Muscle of leg (tissue), 11 donors: ENCODE measurements around the gene CALN1. TPM values are rescaled to one million over a fixed set of nuclear protein-coding genes. Genes with fewer than 3 reads are reported as not detected.

Experiments
- DNase-seq: peaks from one replicate; pipeline ENCODE4 v3.0.0; 2013
- H3K27ac ChIP-seq: one replicate; pipeline ENCODE4 v1.5.1; 2013; ENCODE audit warnings: mild to moderate bottlenecking, low read length, control low read depth
- H3K27me3 ChIP-seq: one replicate; pipeline ENCODE4 v1.6.1; 2013; ENCODE audit warnings: low read length; ENCODE audit not compliant: control insufficient read depth, insufficient read depth
- H3K36me3 ChIP-seq: one replicate; pipeline ENCODE4 v1.6.1; 2013; ENCODE audit warnings: low read length; ENCODE audit not compliant: control insufficient read depth, insufficient read depth
- H3K4me1 ChIP-seq: one replicate; pipeline ENCODE4 v1.6.1; 2013; ENCODE audit warnings: low read length; ENCODE audit not compliant: control insufficient read depth, insufficient read depth
- H3K4me3 ChIP-seq: one replicate; pipeline ENCODE4 v1.5.1; 2013; ENCODE audit warnings: low read length, control low read depth
- H3K9me3 ChIP-seq: replicated peaks from 2 replicates; pipeline ENCODE4 v1.6.1; 2013; ENCODE audit warnings: low read depth, low read length; ENCODE audit not compliant: control insufficient read depth
- WGBS: methylation state at CpG from one replicate; pipeline ENCODE4 v1.1.5; 2013; ENCODE audit warnings: missing lambda C conversion rate; ENCODE audit not compliant: insufficient coverage; 5-methylcytosine and 5-hydroxymethylcytosine counted together
- polyA plus RNA-seq, 8 donors: library from polyadenylated mRNA; unstranded; fragments of 120-200 nt; gene quantifications; one replicate each; pipeline versions ENCODE4 v1.2.1 to v1.2.3, GENCODE V29; 2013; ENCODE audit warnings: inconsistent platforms in 1 of 8, low replicate concordance in 1 of 8; ENCODE audit not compliant: insufficient read length in 8 of 8, insufficient read depth in 1 of 8
- total RNA-seq: library from RNA; stranded (reverse); fragments of 120-200 nt; gene quantifications from one replicate; pipeline ENCODE4 v1.2.4, GENCODE V29; 2013

CALN1 gene
- total and polyA plus RNA-seq, 9 donors: 0.65 to 2.3 (median 1.0) TPM

- no peaks in the 10 kb centered on the region for H3K27me3 ChIP-seq
- H3K4me1 ChIP-seq: no peaks in the 10 kb centered on the region
- H3K9me3 ChIP-seq: no peaks in the 10 kb centered on the region
Observed at GRCh38 chr7:72063330-72063729, 348.8 kb downstream of the CALN1 start.

DNA sequence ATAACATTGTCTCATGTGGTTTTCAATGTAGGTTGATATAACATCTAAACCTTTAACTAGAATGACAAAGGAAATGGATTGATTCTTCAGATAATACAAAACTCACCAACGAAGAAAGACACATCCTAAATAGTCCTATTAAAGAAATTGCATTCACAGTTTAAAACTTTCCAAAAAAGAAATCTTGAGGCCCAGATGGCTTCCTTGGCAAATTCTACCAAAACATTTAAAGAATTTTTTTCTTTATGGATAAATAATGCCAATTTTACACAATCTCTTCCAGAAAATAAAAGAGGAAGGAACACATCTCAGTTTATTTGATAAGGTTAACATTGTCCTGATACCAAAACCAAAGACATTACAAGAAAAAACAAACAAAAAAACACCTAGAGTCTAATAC lies 349.5 kb downstream of the CALN1 start:
- Histone ChIP-seq H3K9me3 (no peaks in the 10 kb centered on the region), H3K27me3 (no peaks in the 10 kb centered on the region), H3K27ac (no peak overlapping the region), H3K4me1 (no peaks in the 10 kb centered on the region), H3K36me3 (no peaks in the 10 kb centered on the region), H3K4me3 (no peak overlapping the region)
- WGBS: no CpG with 5 or more reads among the region's 1 CpG
- no peak for DNase-seq

More at GRCh38 chr7:72063330-72063729, 348.8 kb downstream of the CALN1 start:
- Histone ChIP-seq H3K27ac (no peak overlapping the region), H3K36me3 (no peaks in the 10 kb centered on the region), H3K4me3 (no peak overlapping the region)
- DNase-seq: no peak

DNA sequence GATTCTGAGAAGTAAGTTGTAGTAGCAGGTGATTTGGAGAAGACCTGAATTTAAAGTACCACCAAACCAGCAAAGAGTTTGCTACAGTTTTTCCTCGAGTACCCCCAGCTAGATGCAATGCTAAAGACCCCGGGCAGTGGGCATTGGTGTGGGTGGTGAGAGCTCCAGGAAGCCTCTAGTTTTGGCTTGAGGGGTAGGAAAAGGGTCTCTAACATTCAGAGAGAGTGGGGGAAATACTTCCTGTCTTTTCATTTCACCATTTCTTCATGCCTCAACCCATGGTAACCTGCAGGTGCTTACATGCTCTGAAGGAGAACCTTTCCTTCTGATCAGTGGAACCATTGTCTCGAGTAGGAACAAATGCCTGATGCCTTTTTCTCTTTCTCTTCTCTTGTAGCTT lies 352.2 kb downstream of the CALN1 start:
- Histone ChIP-seq H3K36me3 (no peaks in the 10 kb centered on the region), H3K4me3 (no peak overlapping the region), H3K4me1 (no peaks in the 10 kb centered on the region), H3K27ac (no peak overlapping the region), H3K9me3 (no peaks in the 10 kb centered on the region), H3K27me3 (no peaks in the 10 kb centered on the region)
- WGBS: 50% methylated on average over 1 of the region's 3 CpGs
- no peak for DNase-seq

GRCh38 chr7:72058579-72058978 lies 353.6 kb downstream of the CALN1 start:
- Histone ChIP-seq H3K4me3 (no peak overlapping the region), H3K4me1 (no peaks in the 10 kb centered on the region)

DNA sequence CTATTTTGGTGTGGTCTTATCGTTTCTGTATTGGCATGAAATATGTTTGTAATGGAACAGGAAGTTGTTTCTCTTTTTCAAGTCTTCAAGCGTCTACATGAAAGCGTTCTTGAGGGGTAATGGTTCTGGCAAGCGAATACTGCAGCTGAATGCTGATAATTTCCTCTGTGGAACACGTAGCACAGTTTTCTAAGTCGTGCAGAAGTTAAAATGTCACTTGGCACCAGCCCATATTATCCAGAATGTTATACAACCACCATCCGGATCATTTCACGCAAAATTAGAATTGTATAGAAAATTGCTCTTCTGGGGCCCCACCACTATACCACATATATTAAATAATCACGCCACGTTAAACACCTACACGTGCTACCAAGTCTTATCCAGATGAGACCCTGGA lies 354.3 kb downstream of the CALN1 start:
- no CpG with 5 or more reads among the region's 11 CpGs for WGBS
- Histone ChIP-seq H3K27me3 (no peaks in the 10 kb centered on the region), H3K4me1 (no peaks in the 10 kb centered on the region), H3K9me3 (no peaks in the 10 kb centered on the region), H3K27ac (no peak overlapping the region), H3K36me3 (no peaks in the 10 kb centered on the region), H3K4me3 (no peak overlapping the region)
- no peak for DNase-seq

More at GRCh38 chr7:72058579-72058978, 353.6 kb downstream of the CALN1 start:
- H3K36me3 ChIP-seq: no peaks in the 10 kb centered on the region
- no peak overlapping the region for H3K27ac ChIP-seq
- H3K9me3 ChIP-seq: no peaks in the 10 kb centered on the region
- no peaks in the 10 kb centered on the region for H3K27me3 ChIP-seq
- 57% methylated on average over 3 of the region's 8 CpGs for WGBS
- peak; percentile 34 for DNase-seq

- DNase-seq: no peak
- Histone ChIP-seq H3K27me3 (no peaks in the 10 kb centered on the region), H3K4me1 (no peaks in the 10 kb centered on the region), H3K4me3 (no peak overlapping the region), H3K9me3 (no peaks in the 10 kb centered on the region), H3K36me3 (no peaks in the 10 kb centered on the region), H3K27ac (no peak overlapping the region)
- WGBS: no CpG with 5 or more reads among the region's 2 CpGs
Observed at GRCh38 chr7:72057231-72057630, 354.9 kb downstream of the CALN1 start.

- H3K36me3 ChIP-seq: no peaks in the 10 kb centered on the region
- no peaks in the 10 kb centered on the region for H3K4me1 ChIP-seq
- no peaks in the 10 kb centered on the region for H3K27me3 ChIP-seq
- no peak overlapping the region for H3K4me3 ChIP-seq
- no CpG with 5 or more reads among the region's 2 CpGs for WGBS
- DNase-seq: no peak
- H3K27ac ChIP-seq: no peak overlapping the region
- H3K9me3 ChIP-seq: no peaks in the 10 kb centered on the region
Observed at GRCh38 chr7:72055426-72055825, 356.7 kb downstream of the CALN1 start.

GRCh38 chr7:72053292-72053691 lies 358.8 kb downstream of the CALN1 start:
- Histone ChIP-seq H3K36me3 (no peaks in the 10 kb centered on the region), H3K4me1 (no peaks in the 10 kb centered on the region), H3K9me3 (no peaks in the 10 kb centered on the region), H3K27me3 (no peaks in the 10 kb centered on the region), H3K27ac (no peak overlapping the region), H3K4me3 (no peak overlapping the region)
- no peak for DNase-seq
- WGBS: 100% methylated on average over 1 of the region's 4 CpGs

GRCh38 chr7:72048420-72048819 lies 363.7 kb downstream of the CALN1 start:
- no peak for DNase-seq
- Histone ChIP-seq H3K27me3 (no peaks in the 10 kb centered on the region), H3K36me3 (no peaks in the 10 kb centered on the region)

DNA sequence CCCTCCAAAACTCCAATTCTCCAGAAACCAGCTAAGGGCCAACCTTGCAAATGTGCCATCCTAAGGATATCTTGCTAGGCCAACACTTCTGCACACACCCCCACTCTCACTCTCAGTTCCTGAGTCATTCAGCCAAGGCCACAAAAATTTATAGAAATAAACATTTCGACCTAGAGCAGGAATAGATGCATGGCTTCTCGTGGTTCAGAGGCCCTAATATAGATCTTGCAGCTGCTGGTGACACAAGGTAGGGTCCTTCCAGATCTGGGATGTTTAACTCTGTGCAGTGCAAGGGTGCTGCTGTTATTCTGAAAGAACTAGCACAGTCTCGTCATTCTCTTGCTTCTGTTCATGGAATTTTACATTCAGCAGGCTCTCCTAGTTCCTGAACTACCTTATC lies 369.3 kb downstream of the CALN1 start:
- Histone ChIP-seq H3K36me3 (no peaks in the 10 kb centered on the region), H3K9me3 (no peaks in the 10 kb centered on the region), H3K27me3 (no peaks in the 10 kb centered on the region), H3K4me1 (no peaks in the 10 kb centered on the region), H3K27ac (no peak overlapping the region), H3K4me3 (no peak overlapping the region)
- peak; percentile 13 for DNase-seq
- 73% methylated on average over 2 of the region's 3 CpGs for WGBS

More at GRCh38 chr7:72048420-72048819, 363.7 kb downstream of the CALN1 start:
- Histone ChIP-seq H3K4me1 (no peaks in the 10 kb centered on the region), H3K9me3 (no peaks in the 10 kb centered on the region), H3K27ac (no peak overlapping the region), H3K4me3 (no peak overlapping the region)

DNA sequence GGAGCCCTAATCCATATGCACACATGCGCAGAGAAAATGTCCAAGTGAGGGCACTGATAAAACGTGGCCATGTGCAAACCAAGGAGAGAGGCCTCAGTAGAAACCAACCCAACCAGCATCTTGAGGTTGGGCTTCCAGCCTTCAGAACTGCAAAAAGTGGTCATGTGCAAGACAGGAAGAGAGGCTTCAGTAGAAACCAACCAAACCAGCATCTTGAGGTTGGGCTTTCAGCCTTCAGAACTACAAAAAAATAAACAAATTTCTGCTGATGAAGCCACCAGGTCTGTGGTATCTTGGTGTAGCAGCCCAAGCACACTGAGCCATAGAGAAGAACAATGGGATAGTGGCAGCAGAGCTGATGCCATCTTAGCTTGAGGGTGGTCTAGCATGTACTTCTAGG lies 371.5 kb downstream of the CALN1 start:
- no peak for DNase-seq
- H3K9me3 ChIP-seq: no peaks in the 10 kb centered on the region
- WGBS: no CpG with 5 or more reads among the region's 2 CpGs

More for the DNA sequence above, 371.5 kb downstream of the CALN1 start:
- H3K27ac ChIP-seq: no peak overlapping the region
- no peaks in the 10 kb centered on the region for H3K36me3 ChIP-seq
- no peak overlapping the region for H3K4me3 ChIP-seq
- H3K4me1 ChIP-seq: no peaks in the 10 kb centered on the region
- H3K27me3 ChIP-seq: no peaks in the 10 kb centered on the region
